GM21825 (cell line): Measurements from ENCODE around the gene SV2C.
A peak's percentile ranks its signal among the peaks of the same experiment; 100 is the strongest.
"Not testable (repeated sequence)": the region's sequence is repeated elsewhere in the genome, so short reads cannot be mapped to it uniquely, and the experiment has no call there.

Source experiments
- ATAC-seq: cut with Tn5 transposase; IDR thresholded peaks from one replicate; pipeline ENCODE4 v1.9.1; 2021; ENCODE audit warnings: mild to moderate bottlenecking, moderate library complexity; ENCODE audit not compliant: unreplicated experiment

Gene SV2C

DNA sequence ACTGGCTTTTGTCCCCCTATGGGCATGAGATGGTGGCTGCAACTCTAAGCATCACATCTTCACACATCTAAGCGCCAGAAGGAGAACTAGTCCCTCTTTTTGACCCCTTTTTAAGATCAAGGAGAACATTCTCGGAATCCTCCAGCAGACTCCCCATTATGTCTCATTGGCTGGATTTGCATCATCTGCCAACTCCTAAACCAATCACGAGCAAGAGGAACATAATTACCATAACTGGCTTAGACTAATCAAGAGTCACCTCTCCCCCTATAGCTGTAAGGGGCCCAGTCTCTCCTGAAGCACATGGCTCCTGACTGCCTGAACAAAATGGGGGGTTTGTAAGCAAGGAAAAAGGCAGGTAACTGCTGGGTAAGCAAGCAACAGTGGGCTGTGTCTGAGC is 251.4 kb downstream of the SV2C start:
- ATAC-seq, result no peak

DNA sequence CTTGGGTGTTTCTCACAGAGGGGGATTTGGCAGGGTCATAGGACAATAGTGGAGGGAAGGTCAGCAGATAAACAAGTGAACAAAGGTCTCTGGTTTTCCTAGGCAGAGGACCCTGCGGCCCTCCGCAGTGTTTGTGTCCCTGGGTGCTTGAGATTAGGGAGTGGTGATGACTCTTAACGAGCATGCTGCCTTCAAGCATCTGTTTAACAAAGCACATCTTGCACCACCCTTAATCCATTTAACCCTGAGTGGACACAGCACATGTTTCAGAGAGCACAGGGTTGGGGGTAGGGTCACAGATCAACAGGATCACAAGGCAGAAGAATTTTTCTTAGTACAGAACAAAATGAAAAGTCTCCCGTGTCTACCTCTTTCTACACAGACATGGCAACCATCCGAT is 252.3 kb downstream of the SV2C start:
- ATAC-seq, result not testable (repeated sequence)

DNA sequence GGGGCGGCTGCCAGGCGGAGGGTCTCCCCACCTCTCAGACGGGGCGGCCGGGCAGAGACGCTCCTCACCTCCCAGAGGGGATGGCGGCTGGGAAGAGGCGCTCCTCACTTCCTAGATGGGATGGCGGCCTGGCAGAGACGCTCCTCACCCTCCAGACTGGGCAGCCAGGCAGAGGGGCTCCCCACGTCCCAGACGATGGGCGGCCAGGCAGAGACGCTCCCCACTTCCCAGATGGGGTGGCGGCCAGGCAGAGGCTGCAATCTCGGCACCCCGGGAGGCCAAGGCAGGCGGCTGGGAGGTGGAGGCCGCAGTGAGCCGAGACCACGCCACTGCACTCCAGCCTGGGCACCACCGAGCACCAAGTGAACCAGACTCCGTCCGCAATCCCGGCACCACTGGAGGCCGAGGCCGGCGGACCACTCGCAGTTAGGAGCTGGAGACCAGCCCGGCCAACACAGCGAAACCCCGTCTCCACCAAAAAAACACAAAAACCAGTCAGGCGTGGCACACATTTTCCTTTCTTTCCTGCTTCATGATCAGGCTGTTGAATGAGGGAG is 253.1 kb downstream of the SV2C start:
- ATAC-seq, result not testable (repeated sequence)

DNA sequence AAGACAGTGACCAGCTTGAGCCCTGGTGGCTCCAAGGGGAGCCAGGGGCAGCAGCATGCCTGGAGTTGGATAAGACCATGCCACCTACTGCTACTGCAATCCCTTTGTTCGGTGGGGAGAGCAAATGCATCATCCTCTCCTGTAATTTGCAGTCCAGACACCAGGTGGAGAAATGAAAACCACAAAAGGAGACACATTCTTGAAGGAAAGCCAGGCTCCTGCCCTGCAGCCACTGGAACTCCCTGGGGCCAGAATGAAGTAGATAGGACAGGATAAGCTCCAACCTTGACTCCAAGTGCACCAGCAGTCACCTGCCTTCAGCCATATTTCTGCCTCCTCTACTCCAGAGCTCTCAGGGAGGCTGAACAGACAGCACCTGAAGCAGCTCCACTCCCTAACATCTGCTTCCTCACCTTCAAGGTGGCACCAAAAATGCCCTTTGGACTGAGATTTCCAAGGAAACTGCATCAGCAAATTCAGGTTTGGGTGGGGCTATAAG is 254.8 kb downstream of the SV2C start:
- no peak for ATAC-seq

DNA sequence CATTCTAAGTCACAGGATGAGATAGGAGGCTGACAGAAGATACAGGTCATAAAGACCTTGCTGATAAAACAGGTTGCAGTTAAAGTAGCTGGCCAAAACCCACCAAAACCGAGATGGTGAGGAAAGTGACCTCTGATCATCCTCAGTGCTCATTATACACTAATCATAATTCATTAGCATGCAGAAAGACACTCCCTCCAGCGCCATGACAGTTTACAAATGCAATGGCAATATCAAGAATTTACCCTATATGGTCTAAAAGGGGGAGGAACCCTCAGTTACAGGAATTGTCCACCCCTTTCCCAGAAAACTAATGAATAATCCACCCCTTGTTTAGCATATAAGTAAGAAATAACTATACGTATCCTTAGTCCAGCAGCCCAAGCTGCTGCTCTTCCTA is 256.7 kb downstream of the SV2C start:
- no peak for ATAC-seq

DNA sequence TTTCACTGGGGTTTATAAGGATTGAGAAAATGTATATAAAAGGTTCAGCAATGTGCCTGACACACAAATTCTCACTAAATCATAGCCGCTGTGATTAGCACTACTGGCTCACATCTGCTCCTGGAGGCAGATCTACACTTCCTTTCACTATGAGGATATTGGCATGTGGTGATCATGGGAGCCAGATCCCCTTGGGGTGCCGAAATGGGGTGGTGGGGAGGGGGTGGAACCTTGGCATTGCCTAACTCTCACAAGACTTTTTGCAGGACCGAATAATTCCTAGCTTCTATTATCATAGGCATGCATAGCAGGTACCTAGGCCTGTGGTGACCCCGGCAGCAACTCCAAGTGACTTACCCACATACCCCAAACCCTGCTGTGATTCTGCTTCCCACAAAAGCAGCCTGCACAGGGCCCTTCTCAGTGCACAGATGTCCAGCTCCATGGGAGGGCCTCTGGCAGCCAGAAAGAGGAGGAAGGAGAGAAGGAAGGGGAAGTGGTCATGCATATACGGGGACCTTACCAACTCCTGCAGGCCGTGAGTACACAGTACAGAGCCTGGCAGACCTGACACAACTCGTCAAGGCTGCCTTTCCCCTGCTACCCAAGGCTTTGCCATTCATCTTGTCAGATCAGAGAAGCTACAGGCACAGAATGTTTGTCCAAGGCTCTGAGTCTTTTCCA is 258.6 kb downstream of the SV2C start:
- no peak for ATAC-seq

DNA sequence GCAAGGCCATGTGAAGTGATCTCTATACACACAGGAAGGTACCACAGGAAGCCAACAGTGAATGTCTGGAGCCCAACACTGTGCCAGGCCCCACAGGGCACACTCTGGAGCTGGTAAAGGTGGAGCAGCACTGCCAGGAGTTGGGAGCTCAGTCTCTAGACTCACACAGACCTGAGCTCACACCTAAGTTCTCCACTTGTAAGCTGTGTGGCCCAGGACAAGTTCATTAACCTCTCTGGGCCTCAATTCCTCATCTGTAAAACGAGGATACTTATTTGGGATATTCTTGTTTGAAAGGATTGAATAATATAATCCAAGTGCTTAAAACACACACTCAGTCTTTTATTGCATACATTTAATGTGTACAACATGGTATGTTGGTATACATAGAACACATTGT is 259.3 kb downstream of the SV2C start:
- ATAC-seq, result no peak

DNA sequence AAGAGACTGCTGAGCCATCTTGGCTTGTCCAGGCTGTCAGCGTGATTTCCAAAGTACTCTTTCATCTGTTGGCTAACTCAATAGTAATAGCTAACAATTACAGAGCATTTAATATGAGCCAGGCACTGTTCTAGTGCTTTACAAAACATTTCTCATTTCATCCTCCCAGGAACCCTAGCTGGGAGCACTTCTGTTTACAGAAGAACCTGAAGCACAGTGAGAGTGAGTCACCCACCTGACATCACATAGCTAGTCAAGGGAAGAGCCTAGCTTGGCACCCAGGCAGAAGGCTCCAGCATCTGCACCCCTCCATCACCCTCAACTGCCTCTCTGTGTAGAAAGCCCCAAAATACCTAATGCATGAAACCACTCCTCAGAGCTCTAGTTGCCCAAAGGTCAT is 262.4 kb downstream of the SV2C start:
- no peak for ATAC-seq

DNA sequence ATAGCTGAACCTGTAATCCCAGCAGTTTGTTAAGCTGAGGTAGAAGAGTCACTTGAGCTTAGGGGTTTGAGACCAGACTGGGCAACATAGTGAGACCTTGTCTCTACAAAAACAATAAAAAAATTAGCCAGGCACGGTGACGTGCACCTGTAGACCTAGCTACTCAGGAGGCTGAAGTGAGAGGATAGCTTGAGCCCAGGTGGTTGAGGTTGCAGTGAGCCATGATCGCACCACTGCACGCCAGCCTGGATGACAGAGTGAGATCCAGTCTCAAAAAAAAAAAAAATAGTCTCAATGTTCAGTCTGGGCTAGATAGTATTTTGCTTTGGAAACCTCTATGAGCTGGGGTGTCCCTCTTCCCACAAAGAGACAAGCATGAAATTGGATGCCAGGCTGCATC is 268.0 kb downstream of the SV2C start:
- peak; percentile 20 for ATAC-seq

DNA sequence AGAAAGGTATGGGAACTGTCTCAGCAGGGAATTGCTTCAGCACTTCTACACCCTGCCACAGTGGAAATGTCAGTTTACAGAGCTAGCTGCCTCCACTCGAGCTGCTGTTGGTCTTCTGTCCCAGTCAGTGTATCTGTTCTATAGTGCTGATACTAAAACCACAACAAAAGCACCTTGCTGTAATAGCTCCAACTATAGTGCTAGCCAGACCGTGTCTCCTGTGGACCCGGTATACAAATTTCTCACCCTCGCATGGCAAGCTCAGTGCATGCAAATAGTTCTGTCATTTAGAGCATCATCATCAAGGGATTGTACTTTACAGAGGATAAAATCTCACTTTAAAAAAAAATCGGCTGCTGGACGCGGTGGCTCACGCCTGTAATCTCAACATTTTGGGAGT is 268.4 kb downstream of the SV2C start:
- ATAC-seq, result peak; percentile 99

DNA sequence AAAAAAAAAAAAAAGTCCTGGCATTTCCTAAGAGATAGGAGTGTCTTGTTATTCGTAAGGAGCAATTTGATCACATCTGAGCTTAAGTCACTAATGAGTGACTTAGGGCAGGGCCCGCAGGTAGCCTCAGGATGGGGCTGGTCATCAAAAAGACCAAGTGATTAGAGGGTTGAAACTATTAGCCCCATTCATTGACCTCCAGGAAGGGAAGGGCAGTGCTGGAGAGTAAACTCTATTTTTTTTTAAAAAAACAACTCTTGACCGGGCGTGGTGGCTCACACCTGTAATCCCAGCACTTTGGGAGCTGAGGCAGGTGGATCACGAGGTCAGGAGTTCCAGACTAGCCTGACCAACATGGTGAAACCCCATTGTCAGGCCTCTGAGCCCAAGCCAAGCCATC is 273.7 kb downstream of the SV2C start:
- no peak for ATAC-seq

DNA sequence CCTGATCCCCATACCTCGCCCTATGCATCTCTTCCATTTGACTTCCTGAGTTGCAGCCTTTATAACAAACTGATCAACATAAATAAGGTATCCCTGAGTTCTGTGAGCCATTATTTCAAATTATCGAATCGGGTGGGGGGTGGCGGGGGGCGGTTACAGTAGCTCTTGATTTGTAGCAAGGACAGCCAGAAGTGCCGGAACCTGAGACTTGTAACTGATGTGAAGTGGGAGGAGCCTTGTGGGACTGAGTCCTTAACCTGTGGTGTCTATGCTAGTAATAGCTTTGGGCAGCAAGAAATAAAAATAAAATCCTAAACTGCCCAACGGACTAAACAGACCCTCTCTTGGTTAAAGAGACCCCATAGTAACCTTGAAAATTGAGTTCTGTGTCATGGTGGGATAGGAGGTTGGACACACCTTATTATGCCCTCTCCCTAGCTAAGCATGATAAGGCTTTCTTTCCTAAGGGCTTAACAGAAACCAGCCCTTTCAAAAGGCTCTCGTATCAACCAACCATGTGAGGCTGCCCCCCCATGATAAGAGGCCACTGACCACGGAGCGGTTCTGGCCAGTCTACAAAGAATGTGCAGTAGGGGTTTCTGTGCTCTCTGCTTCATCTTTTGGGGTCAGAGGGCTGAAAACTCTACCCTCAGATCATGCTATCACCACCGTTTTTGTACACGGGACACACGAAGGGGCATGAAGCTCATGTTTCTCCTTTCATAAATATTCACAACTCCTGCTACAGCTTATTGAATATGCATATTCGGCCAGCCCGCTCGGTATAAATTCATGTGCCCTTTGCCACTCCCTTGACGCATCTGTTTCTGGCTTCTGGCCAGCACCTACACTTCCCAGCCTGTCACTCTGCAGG is 280.4 kb downstream of the SV2C start:
- ATAC-seq, result no peak

DNA sequence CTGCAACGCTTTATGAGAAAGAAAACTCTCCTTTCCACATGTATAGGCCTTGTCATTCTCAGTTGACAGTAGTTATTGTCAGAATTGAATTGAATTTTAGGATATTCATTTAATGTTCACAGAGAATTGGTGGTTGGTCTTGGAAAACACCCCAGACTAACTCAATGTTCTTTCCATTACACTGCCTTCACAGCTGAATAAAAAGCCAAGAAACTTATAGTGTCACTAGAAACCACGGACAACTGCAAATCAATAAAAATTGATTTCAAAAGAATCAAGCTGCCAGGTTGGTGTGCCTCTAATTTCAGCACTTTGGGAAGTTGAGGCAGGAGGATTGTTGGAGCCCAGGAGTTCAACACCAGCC is 281.0 kb downstream of the SV2C start:
- ATAC-seq, result no peak

DNA sequence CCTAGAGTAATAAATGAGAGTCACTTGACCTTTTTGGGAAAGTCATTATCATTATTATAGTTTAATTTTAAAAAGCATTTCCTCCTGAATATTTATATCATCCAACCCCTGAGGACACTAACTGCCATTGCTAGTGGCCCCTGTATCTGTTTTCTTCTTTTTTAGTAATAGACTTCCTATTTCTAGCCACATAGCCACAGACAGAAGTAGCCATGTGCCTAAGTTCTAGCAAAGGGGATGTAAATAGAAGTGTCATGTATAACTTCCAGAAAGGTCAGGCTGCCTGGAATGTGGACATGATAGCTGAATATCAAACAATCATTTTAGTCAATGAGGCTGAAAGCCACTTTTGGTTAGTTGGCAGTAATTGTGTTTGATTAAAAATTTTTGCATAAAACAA is 282.4 kb downstream of the SV2C start:
- ATAC-seq, result no peak

DNA sequence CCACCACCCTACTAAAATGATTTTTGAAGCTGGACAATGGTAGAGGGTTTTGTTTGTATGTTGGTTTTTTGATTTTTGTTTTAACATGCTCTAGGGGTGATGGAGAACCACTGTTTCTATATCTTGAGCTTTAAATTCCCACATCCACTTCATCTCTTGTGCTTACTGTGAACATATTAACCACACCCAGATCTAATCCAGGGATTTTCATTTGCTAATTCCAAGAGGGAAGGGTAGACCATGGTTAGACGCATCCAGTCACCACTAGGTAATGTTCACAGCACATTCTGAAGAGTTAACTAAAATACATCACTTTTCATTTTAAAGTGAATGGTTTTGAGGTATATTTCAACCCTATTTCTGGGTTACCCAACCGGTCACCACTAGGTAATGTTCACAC is 283.4 kb downstream of the SV2C start:
- no peak for ATAC-seq

DNA sequence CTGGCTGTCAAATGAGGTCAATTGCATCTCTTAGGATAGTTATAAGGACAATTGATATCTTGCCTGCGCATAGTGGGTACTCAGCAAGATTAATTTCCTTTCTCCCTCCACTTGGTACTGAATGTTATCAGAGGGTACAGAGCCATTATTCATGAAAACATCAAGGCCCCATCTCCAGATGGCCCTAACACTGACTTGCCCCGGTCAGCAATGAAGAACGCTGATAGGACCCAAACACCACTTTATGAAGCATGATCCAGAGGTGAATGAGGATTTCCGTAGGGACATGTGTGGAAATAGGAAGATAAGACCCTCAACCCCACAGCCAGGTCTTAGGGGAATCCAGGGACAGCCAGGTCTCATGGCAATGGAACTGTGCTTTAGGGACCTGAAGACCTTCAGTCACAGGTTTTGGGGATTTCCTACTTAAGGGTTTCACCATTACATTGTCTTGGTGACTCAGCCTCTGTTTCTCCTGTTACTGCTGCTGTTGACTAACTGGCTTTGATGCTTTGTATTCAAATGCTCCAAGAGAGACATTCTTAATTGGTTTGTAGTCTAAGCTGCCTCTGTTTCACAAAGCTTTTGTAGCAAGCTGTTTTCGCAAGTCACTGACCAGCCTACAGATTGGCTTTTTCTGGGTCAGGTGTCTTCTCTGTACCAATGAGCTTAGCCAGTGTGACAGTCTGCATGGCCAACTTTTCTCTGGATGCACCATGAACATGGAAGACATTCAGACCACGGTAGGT is 284.6 kb downstream of the SV2C start:
- ATAC-seq, result peak; percentile 61

DNA sequence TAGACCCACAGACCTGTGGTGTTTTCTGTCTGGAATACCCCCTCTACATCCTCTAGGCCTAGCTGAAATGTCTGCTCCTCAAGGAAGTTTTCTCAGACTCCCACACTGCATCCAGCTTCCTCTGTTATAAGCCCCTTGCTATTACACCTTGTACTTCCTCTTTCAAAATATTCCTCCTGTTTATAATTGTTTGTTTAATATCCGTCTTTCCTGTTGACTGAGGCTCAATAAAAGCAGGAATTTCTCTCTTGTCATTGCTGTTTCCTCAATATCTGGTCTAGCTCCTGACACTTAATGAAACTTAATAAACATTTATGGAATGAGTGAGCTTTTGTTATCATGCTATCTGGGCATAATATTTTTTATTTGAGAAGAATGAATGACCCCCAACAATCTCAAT is 285.8 kb downstream of the SV2C start:
- no peak for ATAC-seq

DNA sequence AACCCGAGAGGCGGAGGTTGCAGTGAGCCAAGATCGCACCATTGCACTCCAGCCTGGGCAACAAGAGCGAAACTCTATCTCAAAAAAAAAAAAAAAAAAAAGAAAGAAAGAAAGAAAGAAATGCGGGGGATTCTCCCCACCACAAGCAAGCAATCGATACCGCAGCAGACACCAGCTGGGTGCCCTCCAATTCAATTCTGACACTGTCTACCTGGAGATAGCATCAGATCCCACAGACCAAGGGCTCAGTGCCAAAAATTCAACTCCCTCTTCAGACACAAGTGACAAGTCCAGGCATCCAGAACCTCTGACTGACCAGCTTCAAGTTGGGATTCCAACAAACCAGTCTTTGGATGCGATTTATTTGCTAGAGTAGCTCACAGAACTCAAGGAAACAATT is 286.5 kb downstream of the SV2C start:
- ATAC-seq, result not testable (repeated sequence)

DNA sequence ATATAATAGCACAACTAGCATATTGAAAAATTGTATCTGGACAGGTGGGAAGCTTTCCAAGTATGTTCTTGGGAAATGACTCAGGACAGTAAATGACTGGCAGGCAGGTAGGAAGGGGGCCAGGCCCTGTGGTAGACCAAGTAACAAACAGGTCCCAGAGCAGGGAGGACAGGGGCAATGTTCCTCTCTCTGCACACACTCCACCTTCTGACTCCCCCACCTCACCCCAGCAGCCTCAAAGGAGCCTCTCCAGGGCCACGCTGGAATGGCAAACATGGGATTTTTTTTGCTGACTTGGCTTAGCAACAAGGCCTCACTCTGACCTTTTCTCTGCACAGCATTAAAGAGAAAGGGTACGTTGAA is 288.8 kb downstream of the SV2C start:
- no peak for ATAC-seq

DNA sequence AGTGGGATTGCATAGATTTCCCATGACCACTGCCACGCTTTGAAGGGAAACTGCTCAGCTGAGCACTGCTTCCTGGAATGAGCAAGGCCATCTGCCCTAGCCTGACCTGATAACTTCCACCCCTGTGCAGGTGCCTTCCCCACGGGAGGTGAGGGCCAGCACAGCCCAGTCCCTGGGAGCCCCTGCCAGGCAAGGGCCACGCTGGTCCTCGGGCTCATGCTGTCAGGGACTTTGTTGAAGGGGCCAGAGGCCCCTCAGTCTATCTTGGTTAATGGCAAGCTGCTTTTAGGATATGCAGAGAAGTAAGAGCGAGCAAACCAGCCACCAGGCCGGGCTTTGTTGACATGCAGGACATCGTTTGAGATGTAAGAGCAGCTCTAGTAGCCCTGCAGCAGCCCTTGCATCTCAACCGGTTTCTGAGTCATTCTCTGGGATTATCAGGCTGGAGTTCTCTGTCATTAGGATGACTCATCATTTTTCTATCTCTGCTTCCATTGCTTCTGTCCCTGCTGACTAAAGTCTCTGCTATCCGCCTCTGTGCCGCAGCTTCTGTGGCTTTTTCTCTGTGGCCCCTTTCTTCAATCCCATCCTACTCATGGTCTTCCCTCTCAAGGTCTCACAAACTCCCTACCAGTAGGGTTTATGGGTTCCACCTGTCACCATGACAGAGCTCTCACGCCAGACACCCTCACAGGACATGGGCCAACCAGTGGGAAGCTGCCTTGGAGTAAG is 289.3 kb downstream of the SV2C start:
- no peak for ATAC-seq
